ENCODE measurements around the gene SYT12. TPM values are rescaled to one million over a fixed set of nuclear protein-coding genes. Genes with fewer than 3 reads are reported as not detected.

Gene SYT12
- polyA plus RNA-seq, 1 donor from 2014 or later = 2.3 TPM

DNA sequence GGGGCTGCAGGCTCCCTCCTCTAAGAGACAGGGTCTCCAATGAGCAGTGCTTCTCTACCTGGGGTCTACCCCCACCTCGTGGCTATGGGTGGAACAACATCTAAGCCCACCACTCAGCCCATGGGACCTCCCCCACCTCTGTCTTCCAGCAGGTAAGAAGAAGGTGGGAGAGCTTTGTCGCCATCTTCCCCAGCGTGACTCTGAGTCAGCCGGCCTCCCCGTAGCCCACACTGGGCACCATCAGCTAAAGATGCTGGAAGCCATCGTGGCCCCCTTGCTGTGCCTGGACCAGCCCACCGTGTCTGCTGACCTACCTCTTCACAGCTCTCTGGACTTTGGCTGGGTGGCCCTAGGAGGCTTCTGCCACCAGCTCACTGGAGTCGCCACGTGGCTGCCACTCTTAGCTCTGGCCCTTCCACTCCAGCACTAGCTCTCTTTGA lies 46.9 kb upstream of the SYT12 start:
- no peaks in the 10 kb centered on the region for H3K27me3 ChIP-seq (ENCODE audit: insufficient read depth, low read depth, low read length)
- H4K20me1 ChIP-seq (ENCODE audit: insufficient read depth) = no peaks in the 10 kb centered on the region
- no peak overlapping the region for H3K4me2 ChIP-seq (ENCODE audit: low read length)
- H3K9me3 ChIP-seq (ENCODE audit: low read length) = no peaks in the 10 kb centered on the region
- H3F3A ChIP-seq (ENCODE audit: insufficient read depth, low read length, poor library complexity, severe bottlenecking) = no peaks in the 10 kb centered on the region
- no peak overlapping the region for H3K9ac ChIP-seq (ENCODE audit: low read length)
- no peak overlapping the region for H3K27ac ChIP-seq (ENCODE audit: low read length)
- H3K79me2 ChIP-seq (replicated peaks; ENCODE audit: insufficient read depth, low read length) = no peaks in the 10 kb centered on the region
- TF ChIP-seq EP300 (conservative IDR thresholded peaks at IDR 0.05; ENCODE audit: poor library complexity, severe bottlenecking) = no peak
- TF ChIP-seq POLR2AphosphoS5 (IDR thresholded peaks at IDR 0.05) = no peak
- no peak for TF ChIP-seq EZH2 (IDR thresholded peaks at IDR 0.05; ENCODE audit: borderline replicate concordance, insufficient read depth, low read length, poor library complexity, severe bottlenecking)
- peak; percentile 78 for TF ChIP-seq SMC3 (conservative IDR thresholded peaks at IDR 0.05; ENCODE audit: poor library complexity)
- TF ChIP-seq RAD21 (conservative IDR thresholded peaks at IDR 0.05) = peak; percentile 85
- TF ChIP-seq, protein P1, sequence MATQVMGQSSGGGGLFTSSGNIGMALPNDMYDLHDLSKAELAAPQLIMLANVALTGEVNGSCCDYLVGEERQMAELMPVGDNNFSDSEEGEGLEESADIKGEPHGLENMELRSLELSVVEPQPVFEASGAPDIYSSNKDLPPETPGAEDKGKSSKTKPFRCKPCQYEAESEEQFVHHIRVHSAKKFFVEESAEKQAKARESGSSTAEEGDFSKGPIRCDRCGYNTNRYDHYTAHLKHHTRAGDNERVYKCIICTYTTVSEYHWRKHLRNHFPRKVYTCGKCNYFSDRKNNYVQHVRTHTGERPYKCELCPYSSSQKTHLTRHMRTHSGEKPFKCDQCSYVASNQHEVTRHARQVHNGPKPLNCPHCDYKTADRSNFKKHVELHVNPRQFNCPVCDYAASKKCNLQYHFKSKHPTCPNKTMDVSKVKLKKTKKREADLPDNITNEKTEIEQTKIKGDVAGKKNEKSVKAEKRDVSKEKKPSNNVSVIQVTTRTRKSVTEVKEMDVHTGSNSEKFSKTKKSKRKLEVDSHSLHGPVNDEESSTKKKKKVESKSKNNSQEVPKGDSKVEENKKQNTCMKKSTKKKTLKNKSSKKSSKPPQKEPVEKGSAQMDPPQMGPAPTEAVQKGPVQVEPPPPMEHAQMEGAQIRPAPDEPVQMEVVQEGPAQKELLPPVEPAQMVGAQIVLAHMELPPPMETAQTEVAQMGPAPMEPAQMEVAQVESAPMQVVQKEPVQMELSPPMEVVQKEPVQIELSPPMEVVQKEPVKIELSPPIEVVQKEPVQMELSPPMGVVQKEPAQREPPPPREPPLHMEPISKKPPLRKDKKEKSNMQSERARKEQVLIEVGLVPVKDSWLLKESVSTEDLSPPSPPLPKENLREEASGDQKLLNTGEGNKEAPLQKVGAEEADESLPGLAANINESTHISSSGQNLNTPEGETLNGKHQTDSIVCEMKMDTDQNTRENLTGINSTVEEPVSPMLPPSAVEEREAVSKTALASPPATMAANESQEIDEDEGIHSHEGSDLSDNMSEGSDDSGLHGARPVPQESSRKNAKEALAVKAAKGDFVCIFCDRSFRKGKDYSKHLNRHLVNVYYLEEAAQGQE (IDR thresholded peaks at IDR 0.05; ENCODE audit: borderline replicate concordance) = no peak
- TF ChIP-seq MXI1 (conservative IDR thresholded peaks at IDR 0.05; ENCODE audit: poor library complexity, severe bottlenecking) = no peak
- TF ChIP-seq, protein P2, sequence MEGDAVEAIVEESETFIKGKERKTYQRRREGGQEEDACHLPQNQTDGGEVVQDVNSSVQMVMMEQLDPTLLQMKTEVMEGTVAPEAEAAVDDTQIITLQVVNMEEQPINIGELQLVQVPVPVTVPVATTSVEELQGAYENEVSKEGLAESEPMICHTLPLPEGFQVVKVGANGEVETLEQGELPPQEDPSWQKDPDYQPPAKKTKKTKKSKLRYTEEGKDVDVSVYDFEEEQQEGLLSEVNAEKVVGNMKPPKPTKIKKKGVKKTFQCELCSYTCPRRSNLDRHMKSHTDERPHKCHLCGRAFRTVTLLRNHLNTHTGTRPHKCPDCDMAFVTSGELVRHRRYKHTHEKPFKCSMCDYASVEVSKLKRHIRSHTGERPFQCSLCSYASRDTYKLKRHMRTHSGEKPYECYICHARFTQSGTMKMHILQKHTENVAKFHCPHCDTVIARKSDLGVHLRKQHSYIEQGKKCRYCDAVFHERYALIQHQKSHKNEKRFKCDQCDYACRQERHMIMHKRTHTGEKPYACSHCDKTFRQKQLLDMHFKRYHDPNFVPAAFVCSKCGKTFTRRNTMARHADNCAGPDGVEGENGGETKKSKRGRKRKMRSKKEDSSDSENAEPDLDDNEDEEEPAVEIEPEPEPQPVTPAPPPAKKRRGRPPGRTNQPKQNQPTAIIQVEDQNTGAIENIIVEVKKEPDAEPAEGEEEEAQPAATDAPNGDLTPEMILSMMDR (IDR thresholded peaks at IDR 0.05; ENCODE audit: poor library complexity, severe bottlenecking) = peak; percentile 85
- no peak for TF ChIP-seq TAF1 (IDR thresholded peaks at IDR 0.05; ENCODE audit: low read depth)
- no peak overlapping the region for H3K4me3 ChIP-seq (ENCODE audit: low read length)
- no peaks in the 10 kb centered on the region for H3K36me3 ChIP-seq (ENCODE audit: insufficient read depth, low read length)
- no peaks in the 10 kb centered on the region for H3K9me2 ChIP-seq (ENCODE audit: insufficient read depth, low read length)
- H2AFZ ChIP-seq (ENCODE audit: low read depth, low read length) = no peak overlapping the region

DNA sequence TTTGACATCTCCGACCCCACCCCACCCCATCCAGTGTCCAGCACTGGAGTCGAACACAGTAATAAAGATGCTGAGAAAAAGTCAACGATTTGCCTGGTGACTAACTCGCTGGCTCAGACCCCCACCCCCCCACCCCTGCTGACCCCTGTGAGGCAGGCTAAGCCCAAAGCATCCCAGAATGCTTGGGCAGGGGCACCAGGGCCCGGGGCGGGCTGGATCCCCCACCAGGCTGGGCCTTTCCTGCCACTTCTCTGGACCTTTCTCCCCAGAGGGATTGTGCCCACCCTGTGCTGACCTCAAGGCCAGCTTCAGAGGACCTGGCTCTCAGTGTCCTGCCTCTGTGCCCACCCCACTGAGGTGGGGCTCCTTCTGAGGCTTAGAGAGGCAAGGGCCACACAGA lies 46.0 kb upstream of the SYT12 start:
- Histone ChIP-seq H3K4me2 (ENCODE audit: low read length) (no peak overlapping the region), H3K9me3 (ENCODE audit: low read length) (no peaks in the 10 kb centered on the region), H3K4me3 (ENCODE audit: low read length) (no peak overlapping the region), H3K27me3 (ENCODE audit: insufficient read depth, low read depth, low read length) (no peaks in the 10 kb centered on the region), H2AFZ (ENCODE audit: low read depth, low read length) (no peak overlapping the region), H3K36me3 (ENCODE audit: insufficient read depth, low read length) (no peaks in the 10 kb centered on the region), H4K20me1 (ENCODE audit: insufficient read depth) (no peaks in the 10 kb centered on the region), H3K9ac (ENCODE audit: low read length) (no peak overlapping the region), H3K9me2 (ENCODE audit: insufficient read depth, low read length) (no peaks in the 10 kb centered on the region), H3F3A (ENCODE audit: insufficient read depth, low read length, poor library complexity, severe bottlenecking) (no peaks in the 10 kb centered on the region), H3K27ac (ENCODE audit: low read length) (no peak overlapping the region), H3K79me2 (replicated peaks; ENCODE audit: insufficient read depth, low read length) (no peaks in the 10 kb centered on the region)
- TF ChIP-seq, protein P2 (IDR thresholded peaks at IDR 0.05; ENCODE audit: poor library complexity, severe bottlenecking) = no peak
- TF ChIP-seq RAD21 (conservative IDR thresholded peaks at IDR 0.05) = no peak
- TF ChIP-seq EZH2 (IDR thresholded peaks at IDR 0.05; ENCODE audit: borderline replicate concordance, insufficient read depth, low read length, poor library complexity, severe bottlenecking) = no peak
- no peak for TF ChIP-seq EP300 (conservative IDR thresholded peaks at IDR 0.05; ENCODE audit: poor library complexity, severe bottlenecking)
- TF ChIP-seq, protein P1 (IDR thresholded peaks at IDR 0.05; ENCODE audit: borderline replicate concordance) = no peak
- TF ChIP-seq TAF1 (IDR thresholded peaks at IDR 0.05; ENCODE audit: low read depth) = no peak
- no peak for TF ChIP-seq SMC3 (conservative IDR thresholded peaks at IDR 0.05; ENCODE audit: poor library complexity)
- TF ChIP-seq POLR2AphosphoS5 (IDR thresholded peaks at IDR 0.05) = no peak
- TF ChIP-seq MXI1 (conservative IDR thresholded peaks at IDR 0.05; ENCODE audit: poor library complexity, severe bottlenecking) = no peak

Data from neural cell (in vitro differentiated cells).